Stimulated activated CD8-positive, alpha-beta memory T cell treated with anti-CD3 and anti-CD28 coated beads, Interleukin-7, amount 100 ng/mL, for 48 hours (primary cell): Measurements from ENCODE around the gene SH3RF2.
"Not testable (repeated sequence)": the region's sequence is repeated elsewhere in the genome, so short reads cannot be mapped to it uniquely, and the experiment has no call there.

Experiments
- DNase-seq, 2 donors: peaks; one replicate each; pipeline ENCODE4 v3.0.0-alpha.2; 2020; ENCODE audit warnings: low read depth in 1 of 2; ENCODE audit errors: extremely low read depth in 1 of 2

The SH3RF2 gene

GRCh38 chr5:145936401-145937131 lies at the start of gene SH3RF2:
SH3RF2 (plus strand) TSS chr5:145936578; CDS start chr5:145937929, 1,351 bp downstream.
- DNase-seq = peak in 1 of 2 donors; percentile 34

- DNase-seq = no peak
These were observed 49.2 kb upstream of the SH3RF2 start for GRCh38 chr5:145887217-145887616.

GRCh38 chr5:145887976-145888574 lies 48.3 kb upstream of the SH3RF2 start:
- no peak for DNase-seq

- DNase-seq = no peak
These were observed 46.8 kb upstream of the SH3RF2 start for GRCh38 chr5:145889611-145890010.

- not testable (repeated sequence) for DNase-seq
These were observed 45.0 kb upstream of the SH3RF2 start for GRCh38 chr5:145891378-145891777.

- DNase-seq = no peak
These were observed 38.2 kb upstream of the SH3RF2 start for GRCh38 chr5:145898171-145898570.

GRCh38 chr5:145902421-145902820 lies 34.0 kb upstream of the SH3RF2 start:
- no peak for DNase-seq

- DNase-seq = no peak
These were observed 33.3 kb upstream of the SH3RF2 start for GRCh38 chr5:145903113-145903512.

GRCh38 chr5:145903867-145904266 lies 32.5 kb upstream of the SH3RF2 start:
- no peak for DNase-seq

GRCh38 chr5:145904743-145905142 lies 31.6 kb upstream of the SH3RF2 start:
- no peak for DNase-seq

GRCh38 chr5:145906401-145906800 lies 30.0 kb upstream of the SH3RF2 start:
- DNase-seq = no peak

GRCh38 chr5:145908206-145908960 lies 28.0 kb upstream of the SH3RF2 start:
- DNase-seq = no peak

GRCh38 chr5:145911164-145911563 lies 25.2 kb upstream of the SH3RF2 start:
- no peak for DNase-seq

GRCh38 chr5:145912019-145912418 lies 24.4 kb upstream of the SH3RF2 start:
- no peak for DNase-seq

GRCh38 chr5:145912594-145912993 lies 23.8 kb upstream of the SH3RF2 start:
- no peak for DNase-seq

GRCh38 chr5:145913701-145914100 lies 22.7 kb upstream of the SH3RF2 start:
- no peak for DNase-seq

GRCh38 chr5:145915970-145916638 lies 20.3 kb upstream of the SH3RF2 start:
- DNase-seq = peak in 1 of 2 donors; percentile 2

- no peak for DNase-seq
These were observed 19.1 kb upstream of the SH3RF2 start for GRCh38 chr5:145917288-145917687.

- no peak for DNase-seq
These were observed 18.0 kb upstream of the SH3RF2 start for GRCh38 chr5:145918397-145918796.

- no peak for DNase-seq
These were observed 17.0 kb upstream of the SH3RF2 start for GRCh38 chr5:145919413-145919812.

GRCh38 chr5:145920542-145921210 lies 15.7 kb upstream of the SH3RF2 start:
- DNase-seq = no peak
